Loucy (cell line): ENCODE measurements around the gene PROB1.
"Not testable (repeated sequence)": the region's sequence is repeated elsewhere in the genome, so short reads cannot be mapped to it uniquely, and the experiment has no call there.

Experiments used
- H2AFZ ChIP-seq: fragments of 200-600 bp; sonication (generic); 2 replicates; pipeline ENCODE4 v1.6.0; 2016; ENCODE audit warnings: antibody characterized with exemption, mild to moderate bottlenecking, low read length, moderate library complexity
- H3F3A ChIP-seq: fragments of 200-600 bp; 2 replicates; pipeline ENCODE4 v1.6.0; 2016; ENCODE audit warnings: antibody characterized with exemption, low read depth, mild to moderate bottlenecking
- H3K27me3 ChIP-seq: fragments of 200-600 bp; sonication (generic); 2 replicates; pipeline ENCODE4 v1.6.1; 2014; ENCODE audit warnings: low read length, mild to moderate bottlenecking; ENCODE audit not compliant: insufficient read depth, poor library complexity, severe bottlenecking
- H3K36me3 ChIP-seq: fragments of 200-600 bp; sonication (generic); 2 replicates; pipeline ENCODE4 v1.6.1; 2016; ENCODE audit warnings: low read length; ENCODE audit not compliant: insufficient read depth
- H3K4me1 ChIP-seq: fragments of 200-600 bp; sonication (generic); 2 replicates; pipeline ENCODE4 v1.5.1; 2014; ENCODE audit warnings: low read length, mild to moderate bottlenecking; ENCODE audit not compliant: insufficient read depth, poor library complexity, severe bottlenecking
- H3K4me2 ChIP-seq: fragments of 200-600 bp; sonication (generic); 2 replicates; pipeline ENCODE4 v1.6.0; 2014; ENCODE audit warnings: antibody characterized with exemption, low read length, low read depth, mild to moderate bottlenecking; ENCODE audit not compliant: poor library complexity, severe bottlenecking
- H3K4me3 ChIP-seq: fragments of 200-600 bp; sonication (generic); 2 replicates; pipeline ENCODE4 v1.5.1; 2014; ENCODE audit warnings: low read length, mild to moderate bottlenecking, mixed read lengths; ENCODE audit not compliant: poor library complexity, severe bottlenecking
- H3K79me2 ChIP-seq: fragments of 200-600 bp; sonication (generic); 2 replicates; pipeline ENCODE4 v1.6.1; 2014; ENCODE audit warnings: low read length; ENCODE audit not compliant: insufficient read depth
- H3K9ac ChIP-seq: fragments of 200-600 bp; sonication (generic); 2 replicates; pipeline ENCODE4 v1.6.0; 2014; ENCODE audit warnings: mild to moderate bottlenecking, low read depth, low read length, moderate library complexity; ENCODE audit not compliant: poor library complexity, severe bottlenecking
- H3K9me2 ChIP-seq: fragments of 200-600 bp; sonication (generic); replicated peaks from 2 replicates; pipeline ENCODE4 v1.6.1; 2016; ENCODE audit warnings: low read depth, low read length, mixed read lengths
- H3K9me3 ChIP-seq: fragments of 200-600 bp; sonication (generic); 2 replicates; pipeline ENCODE4 v1.6.1; 2014; ENCODE audit warnings: mild to moderate bottlenecking, antibody characterized with exemption, low read length, low read depth; ENCODE audit not compliant: insufficient read depth
- H4K20me1 ChIP-seq: fragments of 200-600 bp; sonication (generic); 2 replicates; pipeline ENCODE4 v1.6.0; 2014; ENCODE audit warnings: antibody characterized with exemption, low read length, mild to moderate bottlenecking; ENCODE audit not compliant: insufficient read depth, poor library complexity, severe bottlenecking
- CTCF ChIP-seq: fragments of 200-600 bp; sonication (generic); conservative IDR thresholded peaks from 2 replicates; pipeline ENCODE4 v1.5.1; 2014; ENCODE audit warnings: mild to moderate bottlenecking, antibody characterized with exemption, low read length
- EZH2phosphoT487 ChIP-seq: fragments of 200-600 bp; IDR thresholded peaks from 2 replicates; pipeline ENCODE4 v1.6.1; 2018; ENCODE audit warnings: antibody characterized with exemption, mild to moderate bottlenecking, moderate library complexity, borderline replicate concordance

The PROB1 gene

GRCh38 chr5:139360384-139360783, 34.5 kb downstream of the PROB1 start:
- TF ChIP-seq EZH2phosphoT487 (no peak), CTCF (no peak)
- H3K9ac ChIP-seq, result no peak overlapping the region
- peaks cover 82% of the 10 kb centered on the region for H3K79me2 ChIP-seq
- no peaks in the 10 kb centered on the region for H3K9me3 ChIP-seq
- H3K36me3 ChIP-seq, result peaks cover 35% of the 10 kb centered on the region
- no peaks in the 10 kb centered on the region for H3K27me3 ChIP-seq
- no peak overlapping the region for H3K4me3 ChIP-seq
- peaks cover 69% of the 10 kb centered on the region for H4K20me1 ChIP-seq
- no peak overlapping the region for H3K4me2 ChIP-seq
- no peaks in the 10 kb centered on the region for H3K9me2 ChIP-seq
- no peaks in the 10 kb centered on the region for H3K4me1 ChIP-seq
- H2AFZ ChIP-seq, result no peak overlapping the region
- H3F3A ChIP-seq, result no peaks in the 10 kb centered on the region

GRCh38 chr5:139358064-139358463, 36.8 kb downstream of the PROB1 start:
- Histone ChIP-seq H3K27me3 (no peaks in the 10 kb centered on the region), H2AFZ (no peak overlapping the region), H3K9me3 (no peaks in the 10 kb centered on the region), H3K79me2 (peaks cover 97% of the 10 kb centered on the region), H3K4me2 (no peak overlapping the region), H3F3A (no peaks in the 10 kb centered on the region), H3K36me3 (peaks cover 29% of the 10 kb centered on the region), H3K4me1 (no peaks in the 10 kb centered on the region), H3K4me3 (no peak overlapping the region), H3K9me2 (no peaks in the 10 kb centered on the region), H4K20me1 (peaks cover 82% of the 10 kb centered on the region), H3K9ac (no peak overlapping the region)
- no peak for TF ChIP-seq CTCF
- TF ChIP-seq EZH2phosphoT487, result no peak

- Histone ChIP-seq H4K20me1 (peaks cover 87% of the 10 kb centered on the region), H3K36me3 (peaks cover 31% of the 10 kb centered on the region), H3K79me2 (peaks cover 100% of the 10 kb centered on the region)
- not testable (repeated sequence) for H3K4me2 ChIP-seq, H3K27me3 ChIP-seq, H3F3A ChIP-seq, H3K4me3 ChIP-seq, H3K9me2 ChIP-seq, H3K9ac ChIP-seq, H3K9me3 ChIP-seq, H3K4me1 ChIP-seq, H2AFZ ChIP-seq
These were observed 39.0 kb downstream of the PROB1 start for GRCh38 chr5:139355900-139356299.

GRCh38 chr5:139354186-139354585, 40.7 kb downstream of the PROB1 start:
- no peak overlapping the region for H3K9ac ChIP-seq
- no peaks in the 10 kb centered on the region for H3K9me3 ChIP-seq
- peaks cover 31% of the 10 kb centered on the region for H3K36me3 ChIP-seq
- peaks cover 88% of the 10 kb centered on the region for H4K20me1 ChIP-seq
- no peaks in the 10 kb centered on the region; the same call in 1 of the 2 replicates for H3F3A ChIP-seq
- no peak overlapping the region for H3K4me2 ChIP-seq
- H2AFZ ChIP-seq, result no peak overlapping the region
- H3K27me3 ChIP-seq, result no peaks in the 10 kb centered on the region
- H3K4me1 ChIP-seq, result no peaks in the 10 kb centered on the region
- peaks cover 100% of the 10 kb centered on the region for H3K79me2 ChIP-seq
- no peak for TF ChIP-seq CTCF
- no peak for TF ChIP-seq EZH2phosphoT487
- H3K4me3 ChIP-seq, result no peak overlapping the region
- no peaks in the 10 kb centered on the region for H3K9me2 ChIP-seq

- not testable (repeated sequence) for H3K9me2 ChIP-seq, H3K9ac ChIP-seq, H3K36me3 ChIP-seq, H3K4me2 ChIP-seq, H3F3A ChIP-seq, H2AFZ ChIP-seq, H3K27me3 ChIP-seq, H3K9me3 ChIP-seq, H3K4me3 ChIP-seq
- Histone ChIP-seq H3K79me2 (peaks cover 100% of the 10 kb centered on the region), H4K20me1 (peaks cover 87% of the 10 kb centered on the region), H3K4me1 (peaks cover 22% of the 10 kb centered on the region)
These were observed 47.0 kb downstream of the PROB1 start for GRCh38 chr5:139347863-139348262.
